ENCODE data around the gene LANCL3.

GRCh38 chrX:37701588-37701987, 130.1 kb downstream of the LANCL3 start:
- TF ChIP-seq CTCF (conservative IDR thresholded peaks at IDR 0.05 in 1 of 2, IDR thresholded peaks at IDR 0.05 in 1 of 2; ENCODE audit: extremely low read depth in 1 of 2, insufficient read depth in 1 of 2, low read depth in 1 of 2, low read length in 2 of 2) (no peak), EZH2 (IDR thresholded peaks at IDR 0.05; ENCODE audit: borderline replicate concordance, low read length) (no peak)

Data from mammary epithelial cell (primary cell).